GM12874 (cell line): ENCODE measurements around the gene U2SURP.

Experiments used
- CTCF ChIP-seq: IDR thresholded peaks from 2 replicates; pipeline ENCODE4 v1.5.1; 2011; ENCODE audit warnings: low read depth, mild to moderate bottlenecking, control low read depth, low read length, moderate library complexity; ENCODE audit not compliant: insufficient read depth

Gene U2SURP

DNA sequence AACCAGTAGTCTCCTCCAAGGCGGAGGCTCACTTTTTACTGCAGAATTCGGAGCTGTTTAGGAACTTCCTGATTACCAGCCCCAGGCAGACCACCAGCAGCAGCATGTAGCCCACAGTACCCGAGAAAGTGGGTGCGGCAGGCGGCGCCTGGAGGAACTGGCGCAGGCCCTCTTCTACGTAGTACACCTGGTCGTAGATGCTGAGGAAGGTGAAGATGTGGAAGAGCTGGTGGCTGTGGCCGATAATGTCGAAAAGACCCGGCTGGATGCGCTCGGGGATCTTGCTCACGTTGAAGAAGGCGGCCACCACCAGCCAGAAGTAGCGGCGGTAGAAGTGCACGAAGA, 39.2 kb upstream of the U2SURP start:
- TF ChIP-seq CTCF = no peak

DNA sequence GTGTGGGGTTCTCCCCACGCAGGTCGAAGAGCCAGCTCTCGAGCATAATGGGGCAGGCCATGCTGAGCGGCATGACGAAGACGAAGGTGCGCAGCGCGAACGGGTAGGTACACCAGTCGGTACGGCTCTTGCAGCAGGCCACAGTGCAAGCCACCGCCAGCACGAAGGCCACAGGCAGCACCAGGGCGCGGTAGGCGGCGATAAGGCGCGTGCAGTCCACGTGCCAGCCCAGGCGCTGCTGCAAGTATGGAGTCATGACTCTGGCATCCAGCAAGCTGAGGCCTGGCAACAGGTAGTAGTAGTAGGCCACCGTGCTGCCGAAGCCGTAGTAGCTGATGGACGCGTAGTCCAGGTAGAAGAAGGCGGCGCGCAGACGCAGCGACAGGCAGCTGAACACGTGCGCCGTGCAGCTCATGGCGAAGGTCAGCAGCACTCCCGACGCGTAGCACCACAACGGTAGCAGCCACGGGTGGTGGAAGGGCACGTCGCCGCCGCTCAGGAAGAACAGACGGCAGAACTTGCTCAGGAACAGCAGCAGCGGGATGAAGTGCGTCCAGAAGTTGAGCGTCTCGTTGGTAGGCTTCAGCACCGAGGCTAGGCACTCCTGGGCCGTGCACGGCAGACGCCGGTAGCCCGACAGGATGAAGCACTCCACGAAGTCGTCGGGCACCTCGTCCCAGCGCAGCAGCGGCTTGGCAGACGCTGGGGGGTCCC, 38.7 kb upstream of the U2SURP start:
- TF ChIP-seq CTCF = no peak

DNA sequence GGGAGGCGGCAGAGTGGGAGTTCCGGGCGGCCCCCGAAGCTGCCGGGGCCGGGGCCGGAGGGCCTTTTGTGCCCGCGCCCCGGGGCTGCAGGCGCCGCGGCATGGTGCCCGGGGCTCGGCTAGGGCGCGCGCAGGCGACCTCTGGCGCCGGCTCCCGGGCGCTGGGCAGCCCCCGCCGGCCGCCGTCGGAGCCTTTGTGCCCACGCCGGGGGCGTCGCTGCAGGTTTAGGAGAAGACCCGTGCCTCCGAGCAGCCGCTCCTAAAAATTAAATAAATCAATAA, 38.2 kb upstream of the U2SURP start:
- no peak for TF ChIP-seq CTCF

GRCh38 chr3:142963516-142964448, 37.6 kb upstream of the U2SURP start, which contains the start of gene PAQR9:
Gene PAQR9 (minus strand): TSS chr3:142963674. CDS start chr3:142963336, 338 bp downstream.
- TF ChIP-seq CTCF = no peak

GRCh38 chr3:142965581-142965980, 35.8 kb upstream of the U2SURP start:
- TF ChIP-seq CTCF = no peak

DNA sequence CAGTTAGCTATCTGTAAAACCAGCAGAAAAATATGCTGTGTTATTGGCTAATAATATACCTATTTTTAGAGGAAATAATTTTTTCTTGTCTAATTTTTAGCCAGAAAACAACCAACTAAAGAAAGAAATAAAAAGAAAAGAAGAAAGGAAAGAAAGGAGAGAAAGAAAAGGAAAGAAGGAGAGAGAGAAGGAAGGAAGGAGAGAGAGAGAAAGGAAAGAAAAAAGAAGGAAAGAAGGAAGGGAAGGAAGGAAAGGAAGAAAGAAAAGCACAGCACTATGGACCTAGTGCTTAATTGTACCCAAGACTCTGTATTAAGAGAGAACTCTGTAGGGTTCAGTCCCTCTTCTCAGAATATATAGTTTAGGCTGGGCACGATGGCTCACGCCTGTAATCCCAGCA, 34.6 kb upstream of the U2SURP start:
- TF ChIP-seq CTCF = no peak

DNA sequence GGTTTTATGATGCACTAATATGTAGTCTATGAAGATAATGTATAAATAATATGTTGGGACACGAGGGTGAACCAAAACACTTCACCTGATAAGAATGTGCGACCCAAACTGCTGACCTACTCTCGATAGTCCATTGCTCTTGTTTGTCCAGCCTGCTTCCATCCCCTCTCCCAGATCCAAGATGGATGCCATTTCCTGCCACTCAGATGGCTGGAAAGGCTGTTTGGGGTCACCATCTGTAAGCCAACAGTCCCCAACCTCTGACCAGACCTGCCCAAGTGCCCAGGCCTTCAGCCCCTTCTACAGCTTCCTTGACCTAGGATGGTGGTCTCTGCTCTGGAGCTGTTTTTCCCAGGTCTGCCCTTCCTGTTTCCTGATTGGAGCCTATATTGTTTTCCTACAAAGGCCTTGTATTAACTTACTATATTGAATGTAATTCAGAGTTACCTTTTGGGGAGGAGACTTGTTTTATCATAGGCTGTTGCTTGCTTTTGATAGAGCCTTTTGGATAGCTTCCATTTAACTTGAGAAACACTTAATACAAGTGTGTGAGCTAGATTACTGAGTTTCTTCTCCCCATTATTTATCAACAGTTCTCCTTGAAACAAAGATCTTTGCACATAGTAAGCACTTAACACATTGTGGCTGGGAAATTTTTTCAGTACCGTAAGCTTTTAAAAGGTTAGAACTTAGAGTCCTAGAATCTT, 32.9 kb upstream of the U2SURP start:
- no peak for TF ChIP-seq CTCF
